ENCODE results near the gene LIPE.

Gene LIPE

DNA sequence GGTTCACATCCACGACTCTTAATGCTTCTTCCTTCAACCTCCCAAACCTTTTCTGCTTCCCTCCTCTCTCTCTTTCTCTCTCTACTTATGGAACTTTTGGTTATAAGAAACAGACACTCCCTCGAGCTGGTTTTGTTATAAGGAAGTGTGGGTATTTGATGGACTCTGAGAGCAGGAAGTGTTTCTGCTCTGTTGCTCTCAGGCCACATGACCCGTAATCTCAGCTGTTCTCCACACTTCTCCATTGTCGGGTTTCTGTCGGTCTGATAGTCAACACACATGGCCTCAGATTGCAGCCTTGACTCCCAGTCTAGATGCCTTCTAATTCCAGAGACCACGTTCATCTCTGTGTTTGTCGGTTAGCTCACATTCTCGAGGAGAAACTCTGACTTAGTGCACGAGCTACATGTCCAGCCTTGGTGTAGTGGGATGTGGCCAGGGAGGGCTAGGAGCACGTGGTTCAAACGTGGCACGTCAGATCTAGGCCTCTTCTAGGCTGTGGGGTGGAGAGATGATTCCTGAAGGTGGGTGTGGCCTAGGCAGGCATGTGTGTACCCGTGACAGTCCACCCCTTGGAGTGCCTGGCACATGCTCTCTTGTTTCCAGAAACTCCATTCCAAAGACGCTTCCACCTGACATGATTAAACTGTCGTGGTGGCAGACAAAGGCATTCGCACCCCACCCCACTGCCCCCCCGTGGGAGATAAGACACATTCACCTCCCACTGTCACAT, 63.4 kb downstream of the LIPE start:
- H3K9me3 Mint-ChIP-seq: peaks cover 0 to 6% of the 10 kb centered on the region in 2 donors
- H3K27me3 Mint-ChIP-seq: no peaks in the 10 kb centered on the region
- H3K4me3 Mint-ChIP-seq: no peak overlapping the region
- H3K27ac Mint-ChIP-seq: peak overlapping the region in 1 of 2 donors; percentile 38
- no peaks in the 10 kb centered on the region for H3K4me1 Mint-ChIP-seq
- DNase-seq (no peak), ATAC-seq (no peak)

DNA sequence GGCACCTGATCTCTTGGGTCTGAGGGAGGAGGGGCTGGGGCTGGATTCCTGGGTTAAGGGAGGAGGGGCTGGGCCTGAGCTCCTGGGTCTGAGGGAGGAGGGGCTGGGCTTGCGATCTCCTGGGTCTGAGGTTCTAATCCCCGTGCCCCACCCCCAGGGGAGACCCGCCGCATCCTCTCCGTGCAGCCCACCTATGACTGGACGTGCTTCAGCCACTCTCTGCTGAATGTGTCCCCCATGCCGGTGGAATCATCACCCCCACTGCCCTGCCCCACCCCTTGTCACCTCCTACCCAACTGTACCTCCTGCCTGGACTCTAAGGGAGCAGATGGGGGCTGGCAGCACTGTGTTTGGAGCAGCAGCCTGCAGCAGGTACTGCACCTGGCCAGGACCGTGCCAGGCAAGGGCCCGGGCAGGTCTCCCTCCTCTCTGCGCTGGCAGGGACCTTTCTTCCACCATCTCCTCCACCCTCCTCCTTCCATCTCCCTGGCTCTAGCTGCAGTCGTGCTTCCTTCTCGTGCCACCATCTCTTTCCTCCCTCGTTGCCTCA, 64.2 kb downstream of the LIPE start:
- Mint-ChIP-seq H3K27ac (no peak overlapping the region), H3K4me1 (no peaks in the 10 kb centered on the region), H3K4me3 (no peak overlapping the region), H3K27me3 (no peaks in the 10 kb centered on the region), H3K9me3 (peaks cover 0 to 6% of the 10 kb centered on the region in 2 donors)
- no peak for DNase-seq
- no peak for ATAC-seq

DNA sequence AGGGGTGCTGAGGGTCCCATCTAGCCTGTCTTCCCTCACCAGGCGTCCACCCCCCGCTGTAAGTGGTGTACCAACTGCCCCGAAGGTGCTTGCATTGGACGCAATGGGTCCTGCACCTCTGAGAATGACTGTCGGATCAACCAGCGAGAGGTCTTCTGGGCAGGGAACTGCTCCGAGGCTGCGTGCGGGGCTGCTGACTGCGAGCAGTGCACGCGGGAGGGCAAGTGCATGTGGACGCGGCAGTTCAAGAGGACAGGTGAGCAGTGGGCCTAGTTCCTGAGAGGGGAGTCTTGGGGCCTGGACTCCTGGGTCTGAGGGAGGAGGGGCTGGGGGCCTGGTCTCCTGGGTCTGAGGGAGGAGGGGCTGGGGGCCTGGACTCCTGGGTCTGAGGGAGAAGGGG, 64.8 kb downstream of the LIPE start:
- Mint-ChIP-seq H3K4me1 (no peaks in the 10 kb centered on the region), H3K27ac (no peak overlapping the region), H3K9me3 (peaks cover 0 to 6% of the 10 kb centered on the region in 2 donors), H3K4me3 (no peak overlapping the region), H3K27me3 (no peaks in the 10 kb centered on the region)
- DNase-seq (no peak), ATAC-seq (no peak)

DNA sequence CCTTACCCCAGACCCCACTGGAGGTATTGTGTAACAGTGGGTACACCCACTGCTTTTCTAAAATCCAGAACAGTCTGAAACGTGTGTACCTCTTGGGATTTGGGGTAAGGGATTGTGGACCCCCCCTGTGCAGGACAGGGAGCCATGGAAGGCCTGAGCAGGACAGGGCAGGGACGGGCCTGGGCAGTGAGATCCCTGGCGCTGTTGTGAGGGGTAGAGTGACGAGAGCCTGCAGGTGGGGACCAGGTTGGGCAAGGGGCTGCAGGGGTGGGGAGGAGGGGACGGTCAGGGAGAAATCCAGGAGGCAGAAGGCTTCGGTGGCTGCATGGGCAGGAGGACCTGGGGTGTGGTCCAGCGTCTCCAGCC, 65.7 kb downstream of the LIPE start:
- Mint-ChIP-seq H3K27ac (peak overlapping the region in 1 of 2 donors; percentile 90), H3K9me3 (peaks cover 0 to 6% of the 10 kb centered on the region in 2 donors), H3K27me3 (no peaks in the 10 kb centered on the region), H3K4me1 (no peaks in the 10 kb centered on the region), H3K4me3 (no peak overlapping the region)
- ATAC-seq (no peak), DNase-seq (no peak)

DNA sequence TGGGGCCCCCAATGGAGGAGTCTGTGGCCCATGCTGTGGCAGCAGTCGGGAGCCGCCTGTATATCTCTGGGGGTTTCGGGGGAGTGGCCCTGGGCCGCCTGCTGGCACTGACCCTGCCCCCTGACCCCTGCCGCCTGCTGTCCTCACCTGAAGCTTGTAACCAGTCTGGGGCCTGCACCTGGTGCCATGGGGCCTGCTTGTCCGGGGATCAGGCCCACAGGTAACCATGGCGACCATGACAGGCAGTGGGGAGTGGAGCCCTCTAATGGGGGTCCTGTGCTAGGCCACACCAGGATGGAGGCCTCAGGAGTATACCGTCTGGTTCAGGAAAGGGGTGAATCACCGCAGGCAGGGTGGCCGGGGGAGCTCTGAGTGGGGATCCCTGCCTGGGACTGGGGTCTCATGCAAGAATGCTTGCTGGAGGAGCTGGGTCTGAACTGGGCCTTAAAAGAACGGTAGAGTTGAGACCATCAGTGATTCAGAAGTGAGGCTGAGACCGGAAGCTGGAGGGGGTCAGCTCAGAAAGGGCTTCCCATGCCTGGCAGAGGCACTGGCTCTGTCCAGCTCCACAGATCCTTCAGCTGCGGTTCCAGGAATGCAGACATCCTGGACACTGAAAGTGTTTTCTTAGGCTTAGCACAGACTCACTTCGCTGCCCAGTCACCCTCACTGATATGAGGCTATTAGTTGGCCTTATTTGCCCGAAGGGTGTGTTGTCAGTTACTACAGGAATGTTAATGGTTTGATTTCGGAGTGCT, 66.2 kb downstream of the LIPE start:
- Mint-ChIP-seq H3K9me3 (peaks cover 0 to 6% of the 10 kb centered on the region in 2 donors), H3K27me3 (no peaks in the 10 kb centered on the region), H3K4me1 (no peaks in the 10 kb centered on the region), H3K4me3 (no peak overlapping the region), H3K27ac (peak overlapping the region in 1 of 2 donors; percentile 90)
- ATAC-seq (no peak), DNase-seq (no peak)

DNA sequence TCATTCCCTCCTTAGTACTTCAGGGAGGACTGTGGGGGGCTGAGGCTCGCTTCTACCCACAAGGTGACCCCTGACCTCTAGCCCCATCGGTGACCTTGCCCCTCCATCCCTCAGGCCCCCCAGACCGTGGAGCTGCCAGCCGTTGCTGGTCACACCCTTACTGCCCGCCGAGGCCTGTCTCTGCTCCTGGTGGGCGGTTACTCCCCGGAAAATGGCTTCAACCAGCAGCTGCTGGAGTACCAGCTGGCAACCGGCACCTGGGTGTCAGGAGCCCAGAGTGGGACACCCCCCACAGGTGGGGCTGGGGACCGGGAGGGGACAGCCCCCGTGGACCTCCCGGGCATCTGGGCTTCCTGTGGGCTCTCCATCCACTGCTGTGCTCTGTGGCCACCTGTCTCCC, 69.9 kb downstream of the LIPE start:
- Mint-ChIP-seq H3K4me3 (no peak overlapping the region), H3K9me3 (no peaks in the 10 kb centered on the region), H3K4me1 (no peaks in the 10 kb centered on the region), H3K27ac (no peak overlapping the region), H3K27me3 (no peaks in the 10 kb centered on the region)
- no peak for DNase-seq
- no peak for ATAC-seq

DNA sequence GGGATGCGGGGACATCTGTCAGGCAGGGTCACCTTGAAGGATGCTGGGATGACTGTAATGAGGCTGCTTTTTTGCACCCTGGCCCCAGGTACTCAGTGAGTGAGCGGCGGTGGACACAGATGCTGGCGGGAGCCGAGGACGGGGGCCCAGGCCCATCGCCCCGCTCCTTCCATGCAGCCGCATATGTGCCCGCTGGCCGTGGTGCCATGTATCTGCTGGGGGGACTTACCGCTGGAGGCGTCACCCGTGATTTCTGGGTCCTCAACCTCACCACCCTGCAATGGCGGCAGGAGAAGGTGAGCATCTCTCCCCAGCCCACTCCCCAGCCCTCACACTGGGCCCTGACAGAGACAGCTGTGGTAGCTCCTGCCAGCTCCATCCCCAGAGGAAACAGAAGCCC, 70.5 kb downstream of the LIPE start:
- H3K9me3 Mint-ChIP-seq: no peaks in the 10 kb centered on the region
- H3K27ac Mint-ChIP-seq: no peak overlapping the region
- no peaks in the 10 kb centered on the region for H3K4me1 Mint-ChIP-seq
- ATAC-seq (no peak), DNase-seq (no peak)
- no peak overlapping the region for H3K4me3 Mint-ChIP-seq
- H3K27me3 Mint-ChIP-seq: no peaks in the 10 kb centered on the region

DNA sequence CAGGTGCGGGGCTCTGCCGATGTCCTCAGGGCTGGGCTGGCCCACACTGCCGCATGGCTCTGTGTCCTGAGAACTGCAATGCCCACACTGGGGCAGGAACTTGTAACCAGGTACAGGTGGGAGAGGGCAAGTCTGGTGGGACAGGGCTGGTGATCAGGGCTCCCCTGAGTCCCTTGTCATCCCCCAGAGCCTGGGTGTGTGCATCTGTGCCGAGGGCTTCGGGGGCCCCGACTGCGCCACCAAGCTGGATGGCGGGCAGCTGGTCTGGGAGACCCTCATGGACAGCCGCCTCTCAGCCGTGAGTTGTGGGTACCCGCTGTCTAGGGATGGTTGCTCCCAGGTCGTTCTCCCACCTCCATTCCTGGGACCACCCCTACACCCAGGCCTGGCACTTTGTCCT, 71.3 kb downstream of the LIPE start:
- no peaks in the 10 kb centered on the region for H3K27me3 Mint-ChIP-seq
- no peak overlapping the region for H3K4me3 Mint-ChIP-seq
- ATAC-seq (no peak), DNase-seq (no peak)
- H3K4me1 Mint-ChIP-seq: no peaks in the 10 kb centered on the region
- no peaks in the 10 kb centered on the region for H3K9me3 Mint-ChIP-seq
- H3K27ac Mint-ChIP-seq: no peak overlapping the region

DNA sequence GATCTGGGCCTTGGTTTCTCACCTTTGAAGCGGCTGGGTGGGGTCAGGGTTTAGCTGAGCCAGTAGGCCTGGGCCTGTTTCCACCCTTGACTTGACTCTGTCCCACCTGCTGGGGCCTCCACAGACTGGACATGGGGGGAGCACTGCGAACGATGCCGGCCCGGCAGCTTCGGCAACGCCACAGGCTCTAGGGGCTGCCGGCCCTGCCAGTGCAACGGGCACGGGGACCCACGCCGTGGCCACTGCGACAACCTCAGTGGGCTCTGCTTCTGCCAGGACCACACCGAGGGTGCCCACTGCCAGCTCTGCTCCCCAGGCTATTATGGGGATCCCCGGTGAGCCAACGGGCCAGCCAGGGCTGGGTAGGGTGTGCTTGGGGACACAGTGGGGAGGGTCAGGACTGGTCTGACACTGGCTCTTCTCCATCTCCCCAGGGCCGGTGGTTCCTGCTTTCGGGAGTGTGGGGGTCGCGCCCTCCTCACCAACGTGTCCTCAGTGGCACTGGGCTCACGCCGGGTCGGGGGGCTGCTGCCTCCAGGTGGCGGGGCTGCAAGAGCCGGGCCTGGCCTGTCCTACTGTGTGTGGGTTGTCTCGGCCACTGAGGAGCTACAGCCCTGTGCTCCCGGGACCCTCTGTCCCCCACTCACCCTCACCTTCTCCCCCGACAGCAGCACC, 73.7 kb downstream of the LIPE start:
- DNase-seq (no peak), ATAC-seq (no peak)
- no peak overlapping the region for H3K4me3 Mint-ChIP-seq
- H3K27me3 Mint-ChIP-seq: no peaks in the 10 kb centered on the region
- H3K27ac Mint-ChIP-seq: no peak overlapping the region
- H3K9me3 Mint-ChIP-seq: no peaks in the 10 kb centered on the region
- H3K4me1 Mint-ChIP-seq: no peaks in the 10 kb centered on the region

DNA sequence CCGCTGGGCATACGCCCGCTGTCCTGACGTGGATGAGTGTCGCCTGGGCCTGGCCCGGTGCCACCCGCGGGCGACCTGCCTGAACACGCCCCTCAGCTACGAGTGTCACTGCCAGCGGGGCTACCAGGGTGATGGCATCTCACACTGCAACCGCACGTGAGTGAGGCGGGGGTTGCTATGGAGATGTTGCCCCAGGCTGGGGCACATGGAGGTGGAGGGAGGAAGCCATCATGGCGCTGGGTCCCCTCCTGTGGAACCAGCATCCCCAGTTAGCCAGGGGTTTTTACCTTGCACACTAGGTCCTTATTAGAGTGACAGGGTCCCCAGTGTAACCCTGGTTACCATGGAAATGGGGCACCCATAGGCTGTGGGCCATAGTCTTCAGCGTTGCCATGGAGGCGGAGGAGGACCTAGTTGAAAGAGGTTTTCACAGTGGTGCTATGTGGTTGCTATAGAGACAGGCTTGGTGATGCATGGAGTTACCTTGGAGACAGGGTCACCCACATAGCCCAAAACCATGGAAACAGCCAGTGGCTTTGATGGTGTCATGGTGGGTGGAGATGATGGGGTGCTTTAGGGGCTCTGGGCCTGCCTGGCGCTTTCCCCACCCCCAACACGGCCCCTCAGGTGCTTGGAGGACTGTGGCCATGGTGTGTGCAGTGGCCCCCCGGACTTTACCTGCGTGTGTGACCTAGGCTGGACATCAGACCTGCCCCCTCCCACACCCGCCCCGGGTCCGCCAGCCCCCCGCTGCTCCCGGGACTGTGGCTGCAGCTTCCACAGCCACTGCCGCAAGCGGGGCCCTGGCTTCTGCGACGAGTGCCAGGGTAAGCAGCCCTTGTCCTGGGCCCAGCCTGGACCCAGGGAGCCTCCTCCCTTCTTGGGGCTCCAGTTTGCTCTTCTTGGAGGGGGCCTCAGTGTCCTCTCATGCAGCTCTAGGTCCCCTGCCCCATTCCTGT, 74.6 kb downstream of the LIPE start:
- ATAC-seq (peak; percentile 59), DNase-seq (no peak)
- no peaks in the 10 kb centered on the region for H3K27me3 Mint-ChIP-seq
- no peak overlapping the region for H3K27ac Mint-ChIP-seq
- no peaks in the 10 kb centered on the region for H3K9me3 Mint-ChIP-seq
- no peaks in the 10 kb centered on the region for H3K4me1 Mint-ChIP-seq
- H3K4me3 Mint-ChIP-seq: no peak overlapping the region

Data from stimulated activated naive CD8-positive, alpha-beta T cell treated with anti-CD3 and anti-CD28 coated beads, Interleukin-15, amount 100 ng/mL, for 72 hours (primary cell).